ENCODE results near the gene HP.

HP gene

GRCh38 chr16:72023962-72024361 is 30.3 kb upstream of the HP start:
- TF ChIP-seq JUND (IDR thresholded peaks at IDR 0.05; ENCODE audit: low read depth), result no peak
- in situ Hi-C loops (cut with HindIII; ENCODE audit: low pct_unique_long_range_greater_than_20kb, low sequenced_read_pairs), result no loop called here
- DNase-seq (ENCODE audit: low read depth in 1 of 2, low spot score in 1 of 2), result no peak

- in situ Hi-C loops (cut with HindIII; ENCODE audit: low pct_unique_long_range_greater_than_20kb, low sequenced_read_pairs), result no loop called here
- TF ChIP-seq JUND (IDR thresholded peaks at IDR 0.05; ENCODE audit: low read depth), result no peak
- DNase-seq (ENCODE audit: low read depth in 1 of 2, low spot score in 1 of 2), result no peak
Measured at GRCh38 chr16:72024862-72025382, 29.4 kb upstream of the HP start.

- no peak for TF ChIP-seq JUND (IDR thresholded peaks at IDR 0.05; ENCODE audit: low read depth)
- no peak for DNase-seq (ENCODE audit: low read depth in 1 of 2, low spot score in 1 of 2)
- in situ Hi-C loops (cut with HindIII; ENCODE audit: low pct_unique_long_range_greater_than_20kb, low sequenced_read_pairs), result no loop called here
Measured at GRCh38 chr16:72025404-72026114, 28.7 kb upstream of the HP start.

- DNase-seq (ENCODE audit: low read depth in 1 of 2, low spot score in 1 of 2), result no peak
- in situ Hi-C loops (cut with HindIII; ENCODE audit: low pct_unique_long_range_greater_than_20kb, low sequenced_read_pairs), result no loop called here
- TF ChIP-seq JUND (IDR thresholded peaks at IDR 0.05; ENCODE audit: low read depth), result no peak
Measured at GRCh38 chr16:72027669-72028378, 26.5 kb upstream of the HP start.

- in situ Hi-C loops (cut with HindIII; ENCODE audit: low pct_unique_long_range_greater_than_20kb, low sequenced_read_pairs), result no loop called here
- DNase-seq (ENCODE audit: low read depth in 1 of 2, low spot score in 1 of 2), result no peak
- no peak for TF ChIP-seq JUND (IDR thresholded peaks at IDR 0.05; ENCODE audit: low read depth)
Measured at GRCh38 chr16:72029567-72030271, 24.6 kb upstream of the HP start.

GRCh38 chr16:72033437-72033836 is 20.9 kb upstream of the HP start:
- in situ Hi-C loops (cut with HindIII; ENCODE audit: low pct_unique_long_range_greater_than_20kb, low sequenced_read_pairs), result no loop called here
- TF ChIP-seq JUND (IDR thresholded peaks at IDR 0.05; ENCODE audit: low read depth), result no peak
- no peak for DNase-seq (ENCODE audit: low read depth in 1 of 2, low spot score in 1 of 2)

GRCh38 chr16:72036098-72036497 is 18.2 kb upstream of the HP start:
- in situ Hi-C loops (cut with HindIII; ENCODE audit: low pct_unique_long_range_greater_than_20kb, low sequenced_read_pairs), result no loop called here
- DNase-seq (ENCODE audit: low read depth in 1 of 2, low spot score in 1 of 2), result no peak
- no peak for TF ChIP-seq JUND (IDR thresholded peaks at IDR 0.05; ENCODE audit: low read depth)

- DNase-seq (ENCODE audit: low read depth in 1 of 2, low spot score in 1 of 2), result no peak
- no peak for TF ChIP-seq JUND (IDR thresholded peaks at IDR 0.05; ENCODE audit: low read depth)
- in situ Hi-C loops (cut with HindIII; ENCODE audit: low pct_unique_long_range_greater_than_20kb, low sequenced_read_pairs), result no loop called here
Measured at GRCh38 chr16:72042157-72042660, 12.1 kb upstream of the HP start.

GRCh38 chr16:72043058-72043457 is 11.2 kb upstream of the HP start:
- no peak for DNase-seq (ENCODE audit: low read depth in 1 of 2, low spot score in 1 of 2)
- TF ChIP-seq JUND (IDR thresholded peaks at IDR 0.05; ENCODE audit: low read depth), result no peak
- in situ Hi-C loops (cut with HindIII; ENCODE audit: low pct_unique_long_range_greater_than_20kb, low sequenced_read_pairs), result no loop called here

GRCh38 chr16:72043539-72043938 is 10.8 kb upstream of the HP start:
- no peak for TF ChIP-seq JUND (IDR thresholded peaks at IDR 0.05; ENCODE audit: low read depth)
- in situ Hi-C loops (cut with HindIII; ENCODE audit: low pct_unique_long_range_greater_than_20kb, low sequenced_read_pairs), result no loop called here
- DNase-seq (ENCODE audit: low read depth in 1 of 2, low spot score in 1 of 2), result no peak

GRCh38 chr16:72044296-72044695 is 10.0 kb upstream of the HP start:
- DNase-seq (ENCODE audit: low read depth in 1 of 2, low spot score in 1 of 2), result no peak
- in situ Hi-C loops (cut with HindIII; ENCODE audit: low pct_unique_long_range_greater_than_20kb, low sequenced_read_pairs), result no loop called here
- no peak for TF ChIP-seq JUND (IDR thresholded peaks at IDR 0.05; ENCODE audit: low read depth)

GRCh38 chr16:72044825-72045359 is 9.4 kb upstream of the HP start:
- DNase-seq (ENCODE audit: low read depth in 1 of 2, low spot score in 1 of 2), result no peak
- TF ChIP-seq JUND (IDR thresholded peaks at IDR 0.05; ENCODE audit: low read depth), result no peak
- in situ Hi-C loops (cut with HindIII; ENCODE audit: low pct_unique_long_range_greater_than_20kb, low sequenced_read_pairs), result no loop called here

Data from T47D (cell line).